Pancreas (tissue), 10 donors: Measurements from ENCODE around the gene MICAL3. TPM values are rescaled to one million over a fixed set of nuclear protein-coding genes. Genes with fewer than 3 reads are reported as not detected.

ENCODE experiments used
- ATAC-seq, 4 donors: fragments of 200-7000 bp; cut with Tn5 transposase; one replicate each; pipeline versions ENCODE4 v1.8.0 to v1.9.1; 2020; ENCODE audit warnings: mild to moderate bottlenecking in 4 of 4, moderate library complexity in 4 of 4
- DNase-seq, 6 donors: peaks; one replicate each; pipeline ENCODE4 v3.0.0-alpha.2; 2020
- FAIRE-seq: peaks from 2 replicates; lab custom pipeline; 2012; peaks lifted over from hg19 to GRCh38; lab: Jason Lieb, UNC
- H3K27ac ChIP-seq, 4 donors: fragments of 200-600 bp; sonication (generic); 1 replicate in 3 of 4; 2 replicates in 1 of 4; pipeline versions ENCODE4 v1.5.0 to v1.8.0; 2020
- H3K27me3 ChIP-seq, 4 donors: fragments of 200-600 bp; one replicate each; pipeline ENCODE4 v1.8.0; 2021
- H3K36me3 ChIP-seq, 3 donors: fragments of 200-600 bp; sonication (generic) in 1 of 3; one replicate each; pipeline versions ENCODE4 v1.5.0 to v1.8.0; 2020 to 2021
- H3K4me1 ChIP-seq, 3 donors: fragments of 200-600 bp; one replicate each; pipeline ENCODE4 v1.8.0; 2021
- H3K4me3 ChIP-seq, 4 donors: fragments of 200-600 bp; sonication (generic) in 2 of 4; one replicate each; pipeline versions ENCODE4 v1.5.0 to v1.8.0; 2020 to 2021
- H3K9me3 ChIP-seq, 4 donors: fragments of 200-600 bp; one replicate each; pipeline ENCODE4 v1.8.0; 2021
- WGBS, 2 donors: extraction: QIAGEN DNeasy Blood & Tissue Kit; methylation state at CpG; one replicate each; pipeline ENCODE4 v1.1.7; 2013; 5-methylcytosine and 5-hydroxymethylcytosine counted together
- intact Hi-C, 3 donors: fragments of 100-400 bp; cut with DNase I; formaldehyde crosslinking; loops; one replicate each; pipeline versions ENCODE4 v1.11.1 to v1.14.2; 2022
- polyA plus RNA-seq, 2 donors: library from polyadenylated mRNA; stranded (reverse); fragments of 200-250 nt; gene quantifications; one replicate each; pipeline ENCODE4 v1.2.3, GENCODE V29; 2013
- total RNA-seq, 6 donors: library from RNA; stranded (reverse); fragmentation: NEBNext Ultra II Directional in 4 of 6; extraction: Animal tissue kit (Norgen Biotek cat#: 25700) in 4 of 6; gene quantifications; one replicate each; pipeline versions ENCODE4 v1.2.1 to v1.2.4, GENCODE V29; 2021 to 2023
- TF ChIP-seq, protein P1 (sequence below), 4 donors: fragments of 200-600 bp; sonication (generic) in 3 of 4; IDR thresholded peaks; one replicate each; pipeline versions ENCODE4 v1.5.0 to v1.8.0; 2021; ENCODE audit warnings: antibody characterized with exemption in 4 of 4
- donor health status: healthy with polysubstance abuse.
- donor health status: DM: no; HTN: no; CAD: no; lungs with moderate emphysema.
- donor health status: DM: no; HTN: no; CAD: no.
- donor health status: control.
- donor health status: control.
- donor health status: Bipolar disorder and iron deficiency.
- donor health status: DM: yes; HTN: yes; CAD: no.
- donor health status: DM: no; HTN: no; CAD: no.
- donor health status: DM: no; HTN: no; CAD: no.
- donor health status: DM: yes; HTN: yes; CAD: no.

Gene MICAL3
- total and polyA plus RNA-seq, 8 donors, result 5.9 to 56.8 (median 25.5) TPM

DNA sequence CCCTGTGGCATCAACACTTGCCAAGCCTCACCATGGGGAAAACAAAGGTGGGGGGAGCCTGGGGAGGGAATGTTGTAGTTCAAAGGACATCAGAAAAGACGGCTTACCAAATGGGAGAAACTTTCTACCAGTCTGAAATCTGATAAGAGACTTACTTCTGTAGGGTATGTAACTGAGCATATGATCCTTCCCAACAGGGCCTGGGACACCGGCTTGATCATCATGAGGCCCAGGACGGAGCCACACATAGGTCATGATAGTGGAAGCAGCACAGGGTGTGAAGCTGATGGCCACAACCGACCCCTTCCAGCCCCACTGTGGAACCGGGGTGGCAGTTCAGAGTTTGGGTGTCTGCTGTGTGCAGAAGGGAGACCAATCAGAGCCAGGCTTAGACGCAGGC is 51.1 kb downstream of the MICAL3 start:
- ATAC-seq, result peak in 1 of 4 donors; percentile 19
- Histone ChIP-seq H3K4me1 (peaks cover 12 to 16% (median 16%) of the 10 kb centered on the region in 3 donors), H3K9me3 (no peaks in the 10 kb centered on the region), H3K4me3 (no peak overlapping the region), H3K27me3 (no peaks in the 10 kb centered on the region), H3K27ac (peak overlapping the region; percentile 22 to 68 (median 50)), H3K36me3 (no peaks in the 10 kb centered on the region)
- 87 to 91% methylated on average over 6 of the region's 6 CpGs for WGBS, 2 donors
- FAIRE-seq, result no peak
- no peak for DNase-seq
- intact Hi-C loops, result no loop called here
- TF ChIP-seq, protein P1, sequence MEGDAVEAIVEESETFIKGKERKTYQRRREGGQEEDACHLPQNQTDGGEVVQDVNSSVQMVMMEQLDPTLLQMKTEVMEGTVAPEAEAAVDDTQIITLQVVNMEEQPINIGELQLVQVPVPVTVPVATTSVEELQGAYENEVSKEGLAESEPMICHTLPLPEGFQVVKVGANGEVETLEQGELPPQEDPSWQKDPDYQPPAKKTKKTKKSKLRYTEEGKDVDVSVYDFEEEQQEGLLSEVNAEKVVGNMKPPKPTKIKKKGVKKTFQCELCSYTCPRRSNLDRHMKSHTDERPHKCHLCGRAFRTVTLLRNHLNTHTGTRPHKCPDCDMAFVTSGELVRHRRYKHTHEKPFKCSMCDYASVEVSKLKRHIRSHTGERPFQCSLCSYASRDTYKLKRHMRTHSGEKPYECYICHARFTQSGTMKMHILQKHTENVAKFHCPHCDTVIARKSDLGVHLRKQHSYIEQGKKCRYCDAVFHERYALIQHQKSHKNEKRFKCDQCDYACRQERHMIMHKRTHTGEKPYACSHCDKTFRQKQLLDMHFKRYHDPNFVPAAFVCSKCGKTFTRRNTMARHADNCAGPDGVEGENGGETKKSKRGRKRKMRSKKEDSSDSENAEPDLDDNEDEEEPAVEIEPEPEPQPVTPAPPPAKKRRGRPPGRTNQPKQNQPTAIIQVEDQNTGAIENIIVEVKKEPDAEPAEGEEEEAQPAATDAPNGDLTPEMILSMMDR (IDR thresholded peaks at IDR 0.05), result no peak

DNA sequence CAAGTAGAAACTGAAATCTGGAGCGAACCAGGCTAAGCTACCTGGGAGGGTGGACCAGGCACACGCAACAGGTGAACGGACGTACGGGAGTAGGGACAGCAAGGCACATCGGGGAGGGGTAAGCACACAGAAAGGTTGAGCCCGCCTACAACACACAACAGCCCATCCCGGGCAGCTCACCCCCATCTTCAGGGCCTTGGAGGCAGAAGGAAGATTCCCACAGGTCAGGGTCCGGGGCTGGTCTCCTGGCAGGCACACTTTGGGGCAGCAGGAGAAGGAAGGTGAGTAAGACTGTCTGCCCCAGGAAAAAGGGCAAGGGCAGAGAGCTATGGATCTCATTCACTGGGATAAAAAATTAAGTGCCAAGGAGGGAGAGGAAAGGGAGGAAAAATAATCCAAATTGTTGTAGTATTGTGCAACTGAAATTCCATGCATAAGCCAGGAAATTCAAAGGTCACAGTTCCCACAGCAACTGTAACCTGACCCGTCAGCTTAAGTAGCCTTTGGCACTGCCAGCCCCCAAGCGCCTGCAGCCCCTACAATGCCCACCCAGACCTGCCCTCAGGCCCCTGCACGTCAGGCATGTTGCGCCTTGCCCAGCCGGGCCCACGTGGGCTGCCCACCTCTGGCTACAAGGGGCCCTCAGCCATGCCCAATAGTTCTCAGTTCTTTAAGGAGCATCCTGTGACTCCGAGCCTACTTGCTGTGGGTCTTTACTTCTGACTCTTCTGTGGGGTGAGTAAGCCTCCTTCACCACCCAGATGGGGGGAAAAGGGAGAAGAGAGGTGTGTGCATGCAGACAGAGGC is 51.8 kb downstream of the MICAL3 start:
- peak in 1 of 6 donors; percentile 24 for DNase-seq
- TF ChIP-seq, protein P1 (IDR thresholded peaks at IDR 0.05), result no peak
- intact Hi-C loops, result no loop called here
- Histone ChIP-seq H3K36me3 (no peaks in the 10 kb centered on the region), H3K9me3 (no peaks in the 10 kb centered on the region), H3K4me1 (peaks cover 12 to 16% (median 16%) of the 10 kb centered on the region in 3 donors), H3K27me3 (no peaks in the 10 kb centered on the region), H3K4me3 (no peak overlapping the region), H3K27ac (peak overlapping the region; percentile 22 to 68 (median 50))
- no peak for FAIRE-seq
- 50 to 51% methylated on average over 16 of the region's 16 CpGs for WGBS, 2 donors
- peak; percentile 59 to 86 (median 78) for ATAC-seq

DNA sequence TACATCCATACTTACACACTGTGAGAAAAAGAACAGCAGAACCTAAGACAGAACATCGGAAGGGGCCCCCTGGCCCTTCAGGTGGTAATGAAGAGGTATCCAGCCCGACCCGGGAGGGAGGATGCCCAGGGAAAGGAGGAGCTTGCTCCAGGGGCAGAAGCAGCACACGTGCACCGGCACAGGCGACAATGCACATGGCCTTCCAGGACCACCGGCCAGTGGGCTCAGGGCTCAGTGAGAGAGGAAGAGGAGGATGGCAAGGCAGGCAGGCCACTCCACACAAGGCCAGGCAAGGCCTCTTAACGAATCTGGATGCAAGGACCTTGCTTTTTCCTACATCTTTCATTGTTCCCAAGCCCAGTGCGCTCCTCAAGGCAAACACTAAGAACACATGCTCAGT is 52.6 kb downstream of the MICAL3 start:
- ATAC-seq (no peak), DNase-seq (no peak), FAIRE-seq (no peak)
- Histone ChIP-seq H3K36me3 (no peaks in the 10 kb centered on the region), H3K4me1 (peaks cover 12 to 16% (median 16%) of the 10 kb centered on the region in 3 donors), H3K4me3 (no peak overlapping the region), H3K27me3 (no peaks in the 10 kb centered on the region), H3K9me3 (no peaks in the 10 kb centered on the region), H3K27ac (peak overlapping the region in 2 of 4 donors; percentile 5 to 61)
- intact Hi-C loops, result no loop called here
- WGBS, 2 donors, result 84 to 86% methylated on average over 9 of the region's 9 CpGs
- TF ChIP-seq, protein P1 (IDR thresholded peaks at IDR 0.05), result no peak

DNA sequence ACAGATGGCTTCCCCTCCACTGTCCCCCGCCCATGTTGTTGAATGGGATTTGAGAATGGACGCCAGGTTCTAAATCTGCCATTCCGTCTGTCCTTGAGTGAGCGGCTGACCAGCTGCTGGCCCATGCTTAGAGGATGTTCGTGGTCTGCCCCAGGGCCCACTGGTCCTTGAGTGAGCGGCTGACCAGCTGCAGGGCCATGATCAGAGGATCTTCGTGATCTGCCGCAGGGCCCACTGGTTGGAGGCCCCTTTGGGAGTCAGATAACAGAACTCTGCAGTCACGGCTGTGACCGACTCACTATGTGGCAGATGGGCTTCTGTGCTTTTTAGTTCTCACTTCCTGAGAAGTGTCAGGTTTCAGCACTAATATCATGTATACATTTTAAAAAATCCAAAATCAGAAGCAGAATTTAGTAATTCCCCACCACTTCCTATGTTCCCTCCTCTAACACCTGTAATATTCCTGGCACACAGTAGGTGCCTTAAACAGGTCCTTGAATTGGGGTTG is 54.1 kb downstream of the MICAL3 start:
- DNase-seq, result no peak
- H3K9me3 ChIP-seq, result no peaks in the 10 kb centered on the region
- H3K4me1 ChIP-seq, result peaks cover 12 to 16% (median 16%) of the 10 kb centered on the region in 3 donors
- H3K27me3 ChIP-seq, result no peaks in the 10 kb centered on the region
- WGBS, 2 donors, result 91 to 92% methylated on average over 10 of the region's 10 CpGs
- no peak for ATAC-seq
- no peaks in the 10 kb centered on the region for H3K36me3 ChIP-seq
- FAIRE-seq, result no peak
- H3K27ac ChIP-seq, result no peak overlapping the region
- TF ChIP-seq, protein P1 (IDR thresholded peaks at IDR 0.05), result no peak
- no peak overlapping the region for H3K4me3 ChIP-seq
- intact Hi-C loops, result no loop called here

DNA sequence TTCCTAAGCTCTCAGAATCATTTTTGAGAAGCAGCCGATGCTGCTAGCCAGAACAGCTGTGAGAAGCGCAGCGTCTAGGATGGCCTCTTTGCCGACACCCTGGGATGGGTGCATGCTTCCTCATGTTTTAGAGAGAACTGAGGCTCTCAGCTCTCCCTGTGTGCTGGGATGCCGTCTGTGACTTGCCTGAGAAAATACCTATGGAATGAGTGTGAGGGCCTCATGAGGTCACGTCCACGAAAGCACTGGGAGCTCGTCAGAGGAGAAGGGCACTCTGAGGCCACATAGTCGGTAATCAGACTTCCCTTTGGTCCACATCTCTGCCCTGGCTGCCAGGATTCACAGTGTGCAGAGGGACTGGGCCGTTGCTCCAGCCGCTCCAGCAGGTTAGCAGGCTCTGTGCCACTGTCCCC is 54.7 kb downstream of the MICAL3 start:
- 77 to 91% methylated on average over 11 of the region's 11 CpGs for WGBS, 2 donors
- H3K27ac ChIP-seq, result no peak overlapping the region

More for the DNA sequence above, 54.7 kb downstream of the MICAL3 start:
- Histone ChIP-seq H3K9me3 (no peaks in the 10 kb centered on the region), H3K4me3 (no peak overlapping the region), H3K36me3 (no peaks in the 10 kb centered on the region), H3K27me3 (no peaks in the 10 kb centered on the region), H3K4me1 (peaks cover 12 to 16% (median 16%) of the 10 kb centered on the region in 3 donors)
- FAIRE-seq (no peak), DNase-seq (no peak), ATAC-seq (no peak)
- TF ChIP-seq, protein P1 (IDR thresholded peaks at IDR 0.05), result no peak
- intact Hi-C loops, result no loop called here
